MM.1S (cell line): ENCODE results near the gene TTLL5.

Experiments used
- CTCF ChIP-seq: fragments of 300-600 bp; sonication (generic); IDR thresholded peaks from 2 replicates; pipeline ENCODE4 v1.5.1; 2016; ENCODE audit warnings: antibody characterized with exemption, low read length, mixed read lengths
- EZH2 ChIP-seq: fragments of 300-600 bp; sonication (generic); optimal IDR thresholded peaks from 2 replicates; pipeline ENCODE3; 2017; ENCODE audit warnings: low read depth, mild to moderate bottlenecking, antibody characterized with exemption, low read length, mixed read lengths
- EZH2phosphoT487 ChIP-seq: fragments of 300-600 bp; sonication (generic); IDR thresholded peaks from 2 replicates; pipeline ENCODE4 v1.6.1; 2018; ENCODE audit warnings: antibody characterized with exemption, low read length

GRCh38 chr14:75764020-75764419, 103.0 kb downstream of the TTLL5 start:
- TF ChIP-seq EZH2 (no peak), CTCF (no peak), EZH2phosphoT487 (no peak)
